NCI-H2227 treated with DMSO at 0.1 percent for 48 hours (cell line): Measurements from ENCODE around the gene VPS37D.

Source experiments
- DNase-seq: peaks from one replicate; lab custom pipeline; 2025; lab: John Stamatoyannopoulos, UW

VPS37D gene

GRCh38 chr7:73680501-73680900 lies 12.9 kb downstream of the VPS37D start:
- no peak for DNase-seq

- no peak for DNase-seq
These were observed 13.4 kb downstream of the VPS37D start for GRCh38 chr7:73681031-73681430.

- DNase-seq = no peak
These were observed 15.1 kb downstream of the VPS37D start for GRCh38 chr7:73682745-73683055.

GRCh38 chr7:73683056-73683787 lies 15.6 kb downstream of the VPS37D start, which contains the start of the genes BUD23 and DNAJC30:
TSS of gene BUD23 (plus strand) at chr7:73683597. CDS start at chr7:73683626, 29 bp downstream.
TSS of gene DNAJC30 (minus strand) at chr7:73683453. CDS start at chr7:73683423, 30 bp downstream.
- DNase-seq = peak; percentile 94

GRCh38 chr7:73683788-73684693 lies 16.4 kb downstream of the VPS37D start:
- peak; percentile 28 for DNase-seq

- no peak for DNase-seq
These were observed 17.7 kb downstream of the VPS37D start for GRCh38 chr7:73685311-73685710.

GRCh38 chr7:73688288-73688687 lies 20.7 kb downstream of the VPS37D start:
- no peak for DNase-seq

GRCh38 chr7:73690646-73691045 lies 23.0 kb downstream of the VPS37D start:
- DNase-seq = no peak

GRCh38 chr7:73696372-73696771 lies 28.7 kb downstream of the VPS37D start:
- DNase-seq = no peak

- no peak for DNase-seq
These were observed 30.8 kb downstream of the VPS37D start for GRCh38 chr7:73698410-73698809.

GRCh38 chr7:73699370-73700068 lies 31.9 kb downstream of the VPS37D start:
- DNase-seq = no peak

- no peak for DNase-seq
These were observed 32.4 kb downstream of the VPS37D start for GRCh38 chr7:73700069-73700423.

- DNase-seq = no peak
These were observed 33.0 kb downstream of the VPS37D start for GRCh38 chr7:73700581-73701134.

- DNase-seq = no peak
These were observed 33.8 kb downstream of the VPS37D start for GRCh38 chr7:73701357-73701995.

GRCh38 chr7:73702226-73702625 lies 34.6 kb downstream of the VPS37D start:
- no peak for DNase-seq

- DNase-seq = no peak
These were observed 35.0 kb downstream of the VPS37D start for GRCh38 chr7:73702665-73703064.

GRCh38 chr7:73703225-73703624 lies 35.6 kb downstream of the VPS37D start:
- no peak for DNase-seq

GRCh38 chr7:73703757-73704639 lies 36.4 kb downstream of the VPS37D start:
- DNase-seq = no peak

- DNase-seq = peak; percentile 13
These were observed 37.3 kb downstream of the VPS37D start for GRCh38 chr7:73704640-73705550.

GRCh38 chr7:73705551-73705920 lies 37.9 kb downstream of the VPS37D start:
- DNase-seq = no peak
